Amniotic epithelial cell (primary cell): ENCODE data around the gene FHL1.
"Not testable (repeated sequence)": the region's sequence is repeated elsewhere in the genome, so short reads cannot be mapped to it uniquely, and the experiment has no call there.

Source experiments
- DNase-seq: peaks from one replicate; pipeline ENCODE4 v3.0.0-alpha.2; 2010; ENCODE audit warnings: low read depth

FHL1 gene

GRCh38 chrX:136209016-136209738 is 61.8 kb downstream of the FHL1 start:
- DNase-seq: peak; percentile 49

- DNase-seq: no peak
Observed at GRCh38 chrX:136209751-136210150, 62.4 kb downstream of the FHL1 start.

GRCh38 chrX:136210243-136210642 is 62.9 kb downstream of the FHL1 start:
- DNase-seq: no peak

- no peak for DNase-seq
Observed at GRCh38 chrX:136210806-136211205, 63.5 kb downstream of the FHL1 start.

GRCh38 chrX:136211766-136212556 is 64.6 kb downstream of the FHL1 start:
- DNase-seq: no peak

GRCh38 chrX:136212557-136213111 is 65.3 kb downstream of the FHL1 start:
- no peak for DNase-seq

- peak; percentile 76 for DNase-seq
Observed at GRCh38 chrX:136214551-136214950, 67.2 kb downstream of the FHL1 start.

GRCh38 chrX:136215559-136215958 is 68.2 kb downstream of the FHL1 start:
- no peak for DNase-seq

- no peak for DNase-seq
Observed at GRCh38 chrX:136219893-136220292, 72.6 kb downstream of the FHL1 start.

GRCh38 chrX:136220540-136220939 is 73.2 kb downstream of the FHL1 start:
- DNase-seq: peak; percentile 42

- DNase-seq: no peak
Observed at GRCh38 chrX:136220951-136221350, 73.6 kb downstream of the FHL1 start.

- no peak for DNase-seq
Observed at GRCh38 chrX:136221851-136222513, 74.6 kb downstream of the FHL1 start.

- no peak for DNase-seq
Observed at GRCh38 chrX:136227074-136227473, 79.7 kb downstream of the FHL1 start.

- no peak for DNase-seq
Observed at GRCh38 chrX:136227948-136228838, 80.9 kb downstream of the FHL1 start.

GRCh38 chrX:136228839-136229207 is 81.5 kb downstream of the FHL1 start:
- DNase-seq: no peak

GRCh38 chrX:136237074-136237473 is 89.7 kb downstream of the FHL1 start:
- no peak for DNase-seq

GRCh38 chrX:136237849-136238248 is 90.5 kb downstream of the FHL1 start:
- not testable (repeated sequence) for DNase-seq

- DNase-seq: peak; percentile 60
Observed at GRCh38 chrX:136246201-136246600, 98.9 kb downstream of the FHL1 start.

GRCh38 chrX:136250191-136251040 is 103.1 kb downstream of the FHL1 start:
- DNase-seq: peak; percentile 16
